GM21723 (cell line): ENCODE results near the gene SERPINA6.
"Not testable (repeated sequence)": the region's sequence is repeated elsewhere in the genome, so short reads cannot be mapped to it uniquely, and the experiment has no call there.

Experiments used
- ATAC-seq: cut with Tn5 transposase; IDR thresholded peaks from one replicate; pipeline ENCODE4 v1.9.1; 2021; ENCODE audit warnings: mild to moderate bottlenecking, moderate library complexity; ENCODE audit not compliant: unreplicated experiment

SERPINA6 gene

GRCh38 chr14:94329857-94330256 lies 6.7 kb upstream of the SERPINA6 start:
- ATAC-seq = no peak

GRCh38 chr14:94328196-94328595 lies 5.1 kb upstream of the SERPINA6 start:
- ATAC-seq = no peak

GRCh38 chr14:94321421-94322271 lies 1.5 kb downstream of the SERPINA6 start:
- ATAC-seq = no peak

- no peak for ATAC-seq
Measured at GRCh38 chr14:94320243-94320642, 2.9 kb downstream of the SERPINA6 start.

- no peak for ATAC-seq
Measured at GRCh38 chr14:94317259-94317658, 5.9 kb downstream of the SERPINA6 start.

- no peak for ATAC-seq
Measured at GRCh38 chr14:94316692-94317091, 6.4 kb downstream of the SERPINA6 start.

GRCh38 chr14:94314890-94315289 lies 8.2 kb downstream of the SERPINA6 start:
- no peak for ATAC-seq

- ATAC-seq = no peak
Measured at GRCh38 chr14:94313991-94314655, 9.0 kb downstream of the SERPINA6 start.

GRCh38 chr14:94312481-94313246 lies 10.5 kb downstream of the SERPINA6 start:
- ATAC-seq = no peak

- no peak for ATAC-seq
Measured at GRCh38 chr14:94310248-94310647, 12.9 kb downstream of the SERPINA6 start.

- ATAC-seq = no peak
Measured at GRCh38 chr14:94309721-94310120, 13.4 kb downstream of the SERPINA6 start.

GRCh38 chr14:94307410-94307992 lies 15.6 kb downstream of the SERPINA6 start:
- ATAC-seq = no peak

- ATAC-seq = no peak
Measured at GRCh38 chr14:94306047-94306978, 16.8 kb downstream of the SERPINA6 start.

GRCh38 chr14:94305620-94306019 lies 17.5 kb downstream of the SERPINA6 start:
- no peak for ATAC-seq

- ATAC-seq = no peak
Measured at GRCh38 chr14:94304243-94304642, 18.9 kb downstream of the SERPINA6 start.

- ATAC-seq = no peak
Measured at GRCh38 chr14:94303111-94303510, 20.0 kb downstream of the SERPINA6 start.

- no peak for ATAC-seq
Measured at GRCh38 chr14:94298130-94298529, 25.0 kb downstream of the SERPINA6 start.

GRCh38 chr14:94296181-94296545 lies 27.0 kb downstream of the SERPINA6 start:
- ATAC-seq = not testable (repeated sequence)

GRCh38 chr14:94295360-94296180 lies 27.6 kb downstream of the SERPINA6 start:
- ATAC-seq = no peak
